IMR-90 (cell line): ENCODE data around the gene PLD1. TPM values are rescaled to one million over a fixed set of nuclear protein-coding genes. Genes with fewer than 3 reads are reported as not detected.

ENCODE experiments used
- ATAC-seq: fragments of 200-7000 bp; cut with Tn5 transposase; 2 replicates; pipeline ENCODE4 v1.9.1; 2020; ENCODE audit warnings: low read depth, mild to moderate bottlenecking, moderate library complexity
- BruUV-seq: library from RNA; stranded (reverse); fragments of 400-500 nt; replicated peaks from 2 replicates; lab custom pipeline; 2021; lab: Mats Ljungman, UMichigan
- CTCF ChIA-PET: fragments of 300-600 bp; formaldehyde crosslinking; extraction: SDS; loops from one replicate; lab custom pipeline; 2021; ENCODE audit warnings: antibody characterized with exemption; lab: Yijun Ruan, JAX
- POLR2A ChIA-PET: fragments of 300-600 bp; sonication (Branson Sonifier 250); formaldehyde crosslinking; loops from one replicate; lab custom pipeline; 2022; ENCODE audit warnings: antibody characterized with exemption; ENCODE audit not compliant: unreplicated experiment; lab: Charles Lee
- DNase-seq: peaks from one replicate; pipeline ENCODE4 v3.0.0; 2013
- H2AFZ ChIP-seq: replicated peaks from 2 replicates; pipeline ENCODE3; 2013; ENCODE audit warnings: low read length, mild to moderate bottlenecking; ENCODE audit not compliant: poor library complexity
- H2AK5ac ChIP-seq: 2 replicates; pipeline ENCODE4 v1.6.1; 2013; ENCODE audit warnings: low read depth, low read length, inconsistent platforms
- H2AK9ac ChIP-seq: replicated peaks from 2 replicates; pipeline ENCODE3; 2013; ENCODE audit warnings: mild to moderate bottlenecking, low read depth, low read length, moderate library complexity; ENCODE audit not compliant: poor library complexity
- H2BK120ac ChIP-seq: 2 replicates; pipeline ENCODE4 v1.6.1; 2013; ENCODE audit warnings: low read depth, low read length, inconsistent platforms
- H2BK15ac ChIP-seq: 3 replicates; pipeline ENCODE4 v1.6.1; 2013; ENCODE audit warnings: low read depth, low read length, inconsistent platforms
- H2BK20ac ChIP-seq: 2 replicates; pipeline ENCODE4 v1.6.1; 2013; ENCODE audit warnings: low read depth, mild to moderate bottlenecking, inconsistent platforms, low read length, moderate library complexity
- H2BK5ac ChIP-seq: 2 replicates; pipeline ENCODE4 v1.6.1; 2013; ENCODE audit warnings: mild to moderate bottlenecking, low read depth, low read length, inconsistent platforms; ENCODE audit not compliant: poor library complexity, severe bottlenecking
- H3K14ac ChIP-seq: replicated peaks from 2 replicates; pipeline ENCODE4 v1.6.1; 2013; ENCODE audit warnings: low read depth, low read length, inconsistent platforms
- H3K18ac ChIP-seq: 2 replicates; pipeline ENCODE4 v1.6.1; 2013; ENCODE audit warnings: low read depth, low read length, control low read depth
- H3K23ac ChIP-seq: 2 replicates; pipeline ENCODE4 v1.6.1; 2013; ENCODE audit warnings: low read depth, low read length, inconsistent platforms
- H3K27ac ChIP-seq: 2 replicates; pipeline ENCODE4 v1.5.1; 2013; ENCODE audit warnings: mild to moderate bottlenecking, control low read depth, low read length; ENCODE audit not compliant: insufficient read depth
- H3K27me3 ChIP-seq: 2 replicates; pipeline ENCODE4 v1.6.1; 2013; ENCODE audit warnings: low read length; ENCODE audit not compliant: control insufficient read depth, insufficient read depth
- H3K36me3 ChIP-seq: 2 replicates; pipeline ENCODE4 v1.6.1; 2013; ENCODE audit warnings: low read length, mixed read lengths; ENCODE audit not compliant: control insufficient read depth, insufficient read depth
- H3K4ac ChIP-seq: 2 replicates; pipeline ENCODE4 v1.6.1; 2013; ENCODE audit warnings: low read depth, low read length, inconsistent platforms
- H3K4me1 ChIP-seq: 2 replicates; pipeline ENCODE4 v1.6.1; 2013; ENCODE audit warnings: low read length, mixed read lengths; ENCODE audit not compliant: control insufficient read depth, insufficient read depth
- H3K4me2 ChIP-seq: 2 replicates; pipeline ENCODE4 v1.6.1; 2013; ENCODE audit warnings: low read depth, mild to moderate bottlenecking, control low read depth, low read length, moderate library complexity
- H3K4me3 ChIP-seq: 2 replicates; pipeline ENCODE4 v1.5.1; 2013; ENCODE audit warnings: low read depth, mild to moderate bottlenecking, control low read depth, low read length, moderate library complexity; ENCODE audit not compliant: insufficient read depth
- H3K56ac ChIP-seq: 2 replicates; pipeline ENCODE4 v1.6.1; 2013; ENCODE audit warnings: low read length, inconsistent platforms; ENCODE audit not compliant: insufficient read depth; ENCODE audit errors: extremely low read depth
- H3K79me1 ChIP-seq, 2 experiments: 2 replicates each; pipeline ENCODE4 v1.6.1; 2013; ENCODE audit warnings: low read length in 2 of 2, inconsistent platforms in 1 of 2, low read depth in 1 of 2
- H3K9ac ChIP-seq: 2 replicates; pipeline ENCODE4 v1.6.1; 2013; ENCODE audit warnings: low read depth, low read length, control low read depth
- H3K9me1 ChIP-seq: 2 replicates; pipeline ENCODE4 v1.6.1; 2013; ENCODE audit warnings: low read length, inconsistent platforms; ENCODE audit not compliant: insufficient read depth
- H3K9me3 ChIP-seq: 2 replicates; pipeline ENCODE4 v1.6.1; 2013; ENCODE audit warnings: low read length; ENCODE audit not compliant: control insufficient read depth, insufficient read depth
- H4K20me1 ChIP-seq: 2 replicates; pipeline ENCODE4 v1.6.1; 2013; ENCODE audit warnings: low read length, inconsistent platforms; ENCODE audit not compliant: insufficient read depth
- H4K5ac ChIP-seq: 2 replicates; pipeline ENCODE4 v1.6.1; 2013; ENCODE audit warnings: mild to moderate bottlenecking, low read depth, low read length, control low read depth
- H4K8ac ChIP-seq, 2 experiments: 2 replicates each; pipeline ENCODE4 v1.6.1; 2013; ENCODE audit warnings: low read depth in 2 of 2, low read length in 2 of 2, control low read depth in 1 of 2, inconsistent platforms in 1 of 2
- H4K91ac ChIP-seq: 2 replicates; pipeline ENCODE4 v1.6.1; 2013; ENCODE audit warnings: low read depth, low read length, inconsistent platforms; ENCODE audit not compliant: insufficient read depth
- CHD1 ChIP-seq: IDR thresholded peaks from 2 replicates; pipeline ENCODE4 v1.6.1; 2012; ENCODE audit warnings: low read depth, low read length, improper control_type of control experiment
- MAZ ChIP-seq: IDR thresholded peaks from 2 replicates; pipeline ENCODE4 v1.6.1; 2012; ENCODE audit warnings: low read depth, mild to moderate bottlenecking, low read length, improper control_type of control experiment, moderate library complexity, borderline replicate concordance
- NFE2L2 ChIP-seq: fragments of 150-350 bp; IDR thresholded peaks from 2 replicates; pipeline ENCODE4 v1.6.1; 2016; ENCODE audit warnings: low read depth, mild to moderate bottlenecking, low read length
- POLR2A ChIP-seq: IDR thresholded peaks from 2 replicates; pipeline ENCODE4 v1.6.1; 2012; ENCODE audit warnings: mild to moderate bottlenecking, low read depth, low read length
- RCOR1 ChIP-seq: IDR thresholded peaks from 2 replicates; pipeline ENCODE4 v1.6.1; 2012; ENCODE audit warnings: mild to moderate bottlenecking, low read length, improper control_type of control experiment; ENCODE audit not compliant: insufficient replicate concordance
- WGBS, 2 experiments: methylation state at CpG; one replicate each; pipeline versions ENCODE4 v1.1.5 to v1.1.7; 2013; ENCODE audit warnings: missing lambda C conversion rate in 2 of 2; ENCODE audit not compliant: insufficient read length in 1 of 2; ENCODE audit errors: extremely low coverage in 2 of 2; 5-methylcytosine and 5-hydroxymethylcytosine counted together
- dilution Hi-C: fragments of 300-500 bp; cut with HindIII; formaldehyde crosslinking; loops from one replicate; pipeline ENCODE4 v1.14.3; 2018; ENCODE audit warnings: low sequenced_read_pairs; ENCODE audit not compliant: unreplicated experiment
- in situ Hi-C: fragments of 300-500 bp; cut with MboI; formaldehyde crosslinking; loops from 3 replicates; pipeline ENCODE4 v1.14.3; 2019; ENCODE audit warnings: low sequenced_read_pairs, inconsistent platforms, mixed read lengths
- intact Hi-C: fragments of 100-400 bp; cut with micrococcal nuclease; formaldehyde crosslinking; loops from 2 replicates; pipeline ENCODE4 v1.10.0; 2022
- polyA plus RNA-seq, 3 experiments: library from polyadenylated mRNA; depleted of rRNA; stranded (reverse); fragments of >200 nt; gene quantifications; 2 replicates each; pipeline ENCODE4 v1.2.3, GENCODE V29; 2012; ENCODE audit warnings: low replicate concordance in 1 of 3
- total RNA-seq: library from RNA; depleted of rRNA; stranded (reverse); fragments of >200 nt; gene quantifications from 2 replicates; pipeline ENCODE4 v1.2.3, GENCODE V29; 2012

The PLD1 gene
- total and polyA plus RNA-seq, 2 of the 4 experiments (the other 2 are of a cell fraction) = 3.3 to 9.7 TPM

DNA sequence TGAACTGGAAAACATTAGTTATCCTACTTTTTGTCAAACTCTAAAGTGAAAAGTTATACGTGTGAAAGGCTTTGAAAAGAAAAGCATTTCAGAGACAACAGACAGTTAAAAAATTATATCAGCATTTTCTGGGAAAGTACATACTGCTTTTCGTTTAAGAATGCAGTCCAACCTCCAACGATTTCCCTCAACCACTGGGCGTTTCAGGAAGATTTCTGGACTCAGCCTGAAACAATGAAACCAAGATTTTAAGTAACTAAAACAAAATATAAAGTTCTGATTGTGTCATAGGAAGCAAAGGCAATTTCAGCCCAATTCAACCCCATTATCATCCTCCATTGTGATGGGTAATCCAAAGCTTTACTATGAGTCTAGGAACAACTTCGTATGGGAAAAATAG, 110.7 kb downstream of the PLD1 start:
- no peak overlapping the region for H3K56ac ChIP-seq
- no peak overlapping the region for H3K4me3 ChIP-seq
- ChIA-PET POLR2A (no interaction called here), CTCF (no interaction called here)
- no peak overlapping the region for H2BK120ac ChIP-seq
- no peak overlapping the region for H4K5ac ChIP-seq
- H3K18ac ChIP-seq = no peak overlapping the region
- H3K9me3 ChIP-seq = peaks cover 2% of the 10 kb centered on the region; the same call in 1 of the 2 replicates
- H3K4me2 ChIP-seq = no peak overlapping the region
- no peak overlapping the region for H3K27ac ChIP-seq
- no peak overlapping the region for H2BK20ac ChIP-seq
- no peaks in the 10 kb centered on the region for H3K27me3 ChIP-seq
- no peak overlapping the region for H2AFZ ChIP-seq
- H4K91ac ChIP-seq = no peak overlapping the region
- H3K9ac ChIP-seq = no peak overlapping the region
- H2AK9ac ChIP-seq = no peak overlapping the region
- no peaks in the 10 kb centered on the region for H4K20me1 ChIP-seq
- in situ Hi-C loops (no loop called here), intact Hi-C loops (no loop called here), dilution Hi-C loops (no loop called here)
- H3K4ac ChIP-seq = no peak overlapping the region
- no peak overlapping the region for H2AK5ac ChIP-seq
- H2BK15ac ChIP-seq = no peak overlapping the region
- no TSS peak for BruUV-seq
- TF ChIP-seq MAZ = no peak
- TF ChIP-seq CHD1 = no peak
- no peak for TF ChIP-seq RCOR1
- no peak for TF ChIP-seq NFE2L2
- TF ChIP-seq POLR2A = no peak
- H3K36me3 ChIP-seq = peaks cover 2% of the 10 kb centered on the region
- ATAC-seq = no peak
- H3K79me1 ChIP-seq = no peaks in the 10 kb centered on the region
- H2BK5ac ChIP-seq = no peak overlapping the region
- WGBS, 2 experiments = 67% methylated on average over 1 of the region's 5 CpGs; no CpG with 5 or more reads in 1 of the 2 experiments
- H3K4me1 ChIP-seq = 0 out of 2 replicates have a peak, but pooled peaks cover 1% of the 10 kb centered on the region
- no peak overlapping the region for H3K23ac ChIP-seq
- no peak for DNase-seq
- no peaks in the 10 kb centered on the region for H3K9me1 ChIP-seq
- H3K14ac ChIP-seq = no peak overlapping the region
- H4K8ac ChIP-seq = no peak overlapping the region
